GM19239 (cell line): ENCODE measurements around the gene GLI3.

Experiments
- DNase-seq: peaks from one replicate; pipeline ENCODE4 v3.0.0; 2011; ENCODE audit warnings: low spot score; ENCODE audit not compliant: insufficient read length
- FAIRE-seq: peaks from 2 replicates; lab custom pipeline; 2011; peaks lifted over from hg19 to GRCh38; lab: Jason Lieb, UNC

GLI3 gene

GRCh38 chr7:42185726-42186125, 51.3 kb downstream of the GLI3 start:
- DNase-seq (no peak), FAIRE-seq (no peak)

DNA sequence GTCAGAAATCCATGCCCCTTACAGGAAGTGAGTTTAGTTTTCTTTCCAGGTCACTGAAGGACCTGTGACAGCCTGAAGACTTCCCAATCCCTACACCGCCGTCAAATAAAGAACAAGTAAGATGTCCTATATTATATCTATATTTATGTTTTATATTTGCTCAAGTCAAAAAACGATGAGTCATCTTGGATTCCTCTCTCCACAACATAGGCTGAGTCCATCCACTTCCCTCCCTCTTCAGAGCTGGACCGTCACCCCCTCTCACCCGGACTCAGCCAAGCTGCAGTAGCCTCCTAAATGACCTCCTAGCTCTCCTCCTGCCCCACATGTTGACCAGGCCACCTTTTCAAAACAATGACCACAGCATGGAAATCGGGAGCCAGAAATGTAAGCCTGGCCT, 53.5 kb downstream of the GLI3 start:
- FAIRE-seq (no peak), DNase-seq (no peak)

DNA sequence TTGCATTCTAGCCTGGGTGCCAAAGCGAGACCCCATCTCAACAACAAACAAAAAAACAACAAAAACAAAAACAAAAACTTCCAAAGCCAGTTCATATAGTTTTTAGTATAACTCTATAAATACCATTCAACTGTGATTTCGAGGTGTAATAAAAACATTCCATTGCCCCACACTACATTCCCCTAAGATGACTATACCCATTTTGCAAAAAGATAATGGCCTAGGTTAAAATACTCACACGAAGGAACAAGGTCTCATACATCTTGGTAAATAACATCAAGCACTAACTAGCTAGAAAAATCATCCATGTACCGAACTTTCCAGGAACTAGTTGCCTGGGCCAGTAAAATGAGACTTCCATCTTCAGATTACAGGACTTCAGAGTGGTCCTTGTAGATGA, 55.4 kb downstream of the GLI3 start:
- FAIRE-seq: no peak
- no peak for DNase-seq

- DNase-seq (no peak), FAIRE-seq (no peak)
Observed at GRCh38 chr7:42180806-42181205, 56.2 kb downstream of the GLI3 start.

DNA sequence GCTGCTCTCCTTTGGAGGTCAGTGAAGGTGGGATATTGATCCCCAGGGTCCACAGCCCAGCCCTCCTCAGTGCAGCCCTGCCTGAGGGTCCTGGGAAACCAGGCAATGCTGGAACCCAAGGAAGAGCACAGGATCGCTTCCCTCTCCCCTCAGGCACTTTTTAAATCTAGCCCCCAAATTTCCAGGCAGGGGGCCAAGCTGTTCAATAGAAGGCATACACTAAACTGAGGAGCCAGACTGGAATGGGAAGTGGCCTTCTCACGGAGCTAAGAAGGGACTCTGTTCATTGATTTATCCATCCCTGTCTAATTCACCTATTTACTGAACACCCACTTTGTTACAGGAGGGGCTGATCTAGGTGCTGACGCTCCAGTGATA, 60.3 kb downstream of the GLI3 start:
- no peak for DNase-seq
- no peak for FAIRE-seq

GRCh38 chr7:42175834-42176723, 60.9 kb downstream of the GLI3 start:
- FAIRE-seq (no peak), DNase-seq (no peak)

DNA sequence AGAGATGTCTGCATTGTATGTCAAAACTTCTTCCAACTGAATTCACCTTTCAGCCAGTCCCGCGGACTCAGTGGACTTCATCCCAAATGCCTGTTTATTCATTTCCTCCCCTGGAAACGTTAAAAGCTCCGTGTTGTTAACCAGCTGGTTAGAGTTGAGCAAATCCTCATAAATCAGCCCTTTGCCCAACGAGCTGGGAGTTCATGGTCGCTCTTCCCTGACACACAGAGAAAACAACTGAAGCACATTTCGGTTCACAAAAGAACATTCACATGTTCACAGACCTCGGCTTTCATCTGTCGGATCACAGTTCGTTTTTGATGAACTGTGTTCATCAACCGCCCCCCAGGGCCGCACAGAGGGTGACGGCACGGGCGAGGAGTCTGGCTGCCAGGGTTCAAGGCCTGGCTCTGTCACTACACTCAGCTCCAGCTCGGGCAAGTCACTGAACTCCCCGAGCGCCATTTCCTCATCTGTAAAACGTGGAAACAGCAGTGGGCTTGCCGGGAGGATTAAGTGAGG, 62.6 kb downstream of the GLI3 start:
- DNase-seq (no peak), FAIRE-seq (no peak)

DNA sequence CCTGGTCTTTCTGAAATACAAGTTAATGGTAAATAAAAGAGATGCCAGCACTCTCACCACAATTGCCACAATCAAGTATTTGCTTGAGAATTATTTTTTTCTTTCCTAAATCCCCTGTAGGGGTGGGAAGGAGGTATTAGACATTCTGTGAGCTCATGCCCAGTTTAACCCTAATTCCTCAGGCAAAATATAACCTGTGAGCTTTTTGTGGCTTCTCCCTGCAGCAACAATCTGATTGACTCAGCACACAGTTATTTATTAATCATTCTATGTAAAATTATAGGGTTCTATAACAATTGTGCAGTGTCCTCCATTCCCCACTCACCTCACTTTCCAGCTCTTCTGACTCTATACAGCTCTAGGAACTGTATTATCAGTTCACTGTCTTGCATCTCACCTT, 66.3 kb downstream of the GLI3 start:
- FAIRE-seq (no peak), DNase-seq (no peak)

- FAIRE-seq: no peak
Observed at GRCh38 chr7:42168512-42168911, 68.5 kb downstream of the GLI3 start.

DNA sequence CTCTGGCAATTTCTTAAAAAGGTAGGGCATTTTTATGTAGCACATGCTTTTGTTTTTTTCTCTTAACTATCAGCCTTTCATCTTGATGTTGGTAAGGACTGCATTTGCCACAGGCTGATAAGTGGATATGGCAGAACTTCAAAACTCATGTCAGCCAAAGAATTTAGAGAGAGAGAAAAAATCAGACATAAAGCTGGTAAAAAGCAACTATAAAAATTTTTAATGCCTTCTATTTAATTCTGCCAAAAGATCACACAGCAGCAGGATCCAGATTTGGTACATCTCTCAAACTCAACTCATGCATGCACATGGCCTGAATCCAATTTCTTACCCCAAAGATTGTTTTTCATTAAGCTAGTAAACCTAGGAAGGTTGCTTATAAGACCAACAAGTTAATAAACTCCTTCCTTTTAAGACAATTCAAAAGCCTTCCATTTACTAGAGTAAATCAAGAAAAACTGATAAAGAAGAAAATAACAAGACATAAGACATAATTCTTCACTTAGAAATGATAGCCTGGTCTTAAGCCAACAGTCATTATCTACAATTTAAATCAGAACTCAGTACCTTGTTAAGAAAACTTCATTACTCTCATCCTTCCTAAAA, 69.3 kb downstream of the GLI3 start:
- DNase-seq (no peak), FAIRE-seq (no peak)

More at GRCh38 chr7:42168512-42168911, 68.5 kb downstream of the GLI3 start:
- no peak for DNase-seq

DNA sequence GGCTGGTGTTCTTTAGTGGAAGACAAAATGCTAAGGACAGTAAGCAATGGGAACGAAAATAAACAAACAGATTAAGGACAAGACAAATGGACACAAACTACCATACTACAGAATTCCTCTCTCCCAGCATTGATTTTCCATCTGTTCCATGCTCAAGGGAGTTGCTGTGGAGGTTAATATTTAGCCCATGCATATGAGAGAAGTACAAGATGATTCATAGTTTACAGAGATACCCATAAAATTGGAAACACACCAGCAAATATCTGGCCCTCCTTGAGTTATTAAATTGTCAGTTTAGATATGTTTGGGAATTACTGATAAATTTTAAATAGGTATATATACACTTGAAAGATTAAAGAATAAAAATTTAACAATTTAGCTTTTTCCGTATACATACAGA, 69.8 kb downstream of the GLI3 start:
- FAIRE-seq (no peak), DNase-seq (no peak)

DNA sequence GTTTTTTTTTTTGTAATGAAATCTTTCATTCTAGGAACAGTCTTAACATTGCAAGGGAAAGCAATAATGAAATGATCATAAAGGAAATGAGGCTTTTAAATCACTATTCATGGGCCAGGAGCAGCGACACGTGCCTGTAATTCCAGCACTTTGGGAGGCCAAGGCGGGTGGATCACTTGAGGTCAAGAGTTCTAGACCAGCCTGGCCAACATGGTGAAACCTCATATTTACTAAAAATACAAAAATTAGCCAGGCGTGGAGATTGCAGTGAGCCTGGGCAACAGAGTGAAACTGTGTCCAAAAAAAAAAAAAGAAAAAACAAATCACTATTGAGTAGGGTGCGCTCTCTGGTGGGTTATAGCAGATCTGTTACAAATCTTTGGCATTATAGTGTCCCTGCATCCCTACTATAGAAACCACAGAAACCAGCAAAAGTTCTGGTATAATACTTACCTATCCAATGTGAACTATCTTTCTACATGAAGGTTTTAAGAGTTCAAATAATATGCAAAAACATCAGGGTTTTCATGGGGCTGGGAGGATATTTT, 72.1 kb downstream of the GLI3 start:
- no peak for DNase-seq

GRCh38 chr7:42162560-42163325, 74.3 kb downstream of the GLI3 start:
- FAIRE-seq (no peak), DNase-seq (no peak)

More for the DNA sequence above, 72.1 kb downstream of the GLI3 start:
- FAIRE-seq: no peak

DNA sequence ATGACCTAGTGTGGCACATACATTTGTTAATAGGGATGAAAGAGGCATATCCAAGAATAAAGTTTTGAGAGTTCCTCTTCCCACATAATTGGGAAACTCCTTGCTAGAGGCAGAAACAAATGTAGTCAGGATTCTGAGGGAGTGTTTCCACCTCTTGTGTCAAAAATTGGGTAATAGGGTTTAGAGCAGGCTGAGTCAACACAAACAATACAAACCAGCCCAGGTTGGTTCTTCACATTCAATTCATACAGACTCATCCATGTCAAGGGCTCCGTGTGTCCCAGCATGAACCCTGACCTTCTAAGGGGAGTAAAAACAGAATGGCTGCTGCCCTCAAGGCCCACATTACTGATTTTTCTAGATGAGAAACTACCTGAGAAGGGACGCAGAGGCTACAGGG, 75.3 kb downstream of the GLI3 start:
- DNase-seq (no peak), FAIRE-seq (no peak)

DNA sequence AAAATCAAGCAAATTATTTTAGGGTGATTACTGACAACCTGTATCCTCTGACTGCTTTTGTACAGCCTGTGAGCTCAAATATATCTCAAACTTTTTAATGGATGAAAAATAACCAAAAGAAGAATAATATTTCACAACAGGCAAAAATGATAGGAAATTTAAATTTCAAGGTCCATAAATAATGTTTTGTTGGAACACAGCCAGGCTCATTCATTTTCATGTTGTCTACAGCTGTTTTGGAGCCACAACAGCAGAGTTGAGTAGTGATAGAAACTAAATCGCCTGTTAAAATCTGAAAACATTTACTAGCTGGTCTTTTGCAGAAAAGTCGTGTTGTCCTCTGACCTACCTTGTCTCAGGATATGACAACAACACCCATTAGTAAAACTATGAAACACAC, 75.9 kb downstream of the GLI3 start:
- DNase-seq: no peak
- no peak for FAIRE-seq

DNA sequence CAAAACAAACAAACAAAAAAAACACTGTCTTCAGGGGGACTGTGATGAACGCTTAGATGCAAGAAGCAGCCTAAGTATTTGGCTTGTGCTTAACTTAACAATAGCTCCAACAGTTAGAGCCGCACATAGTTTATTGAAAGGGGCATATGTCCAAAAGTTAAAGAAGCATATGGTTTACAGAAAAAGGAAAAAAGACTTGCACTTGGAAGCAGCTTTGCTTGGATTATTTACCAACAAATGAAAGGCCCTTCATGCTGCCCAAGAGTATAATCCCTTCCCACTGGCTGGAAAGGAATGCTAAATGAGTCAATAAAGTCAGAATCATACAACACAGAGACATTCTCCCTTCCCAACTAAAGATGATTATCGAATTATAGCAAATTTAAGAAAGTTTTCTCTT, 77.9 kb downstream of the GLI3 start:
- DNase-seq (no peak), FAIRE-seq (no peak)

- no peak for DNase-seq
- no peak for FAIRE-seq
Observed at GRCh38 chr7:42156967-42157721, 79.9 kb downstream of the GLI3 start.

GRCh38 chr7:42156291-42156865, 80.6 kb downstream of the GLI3 start:
- DNase-seq (no peak), FAIRE-seq (no peak)

DNA sequence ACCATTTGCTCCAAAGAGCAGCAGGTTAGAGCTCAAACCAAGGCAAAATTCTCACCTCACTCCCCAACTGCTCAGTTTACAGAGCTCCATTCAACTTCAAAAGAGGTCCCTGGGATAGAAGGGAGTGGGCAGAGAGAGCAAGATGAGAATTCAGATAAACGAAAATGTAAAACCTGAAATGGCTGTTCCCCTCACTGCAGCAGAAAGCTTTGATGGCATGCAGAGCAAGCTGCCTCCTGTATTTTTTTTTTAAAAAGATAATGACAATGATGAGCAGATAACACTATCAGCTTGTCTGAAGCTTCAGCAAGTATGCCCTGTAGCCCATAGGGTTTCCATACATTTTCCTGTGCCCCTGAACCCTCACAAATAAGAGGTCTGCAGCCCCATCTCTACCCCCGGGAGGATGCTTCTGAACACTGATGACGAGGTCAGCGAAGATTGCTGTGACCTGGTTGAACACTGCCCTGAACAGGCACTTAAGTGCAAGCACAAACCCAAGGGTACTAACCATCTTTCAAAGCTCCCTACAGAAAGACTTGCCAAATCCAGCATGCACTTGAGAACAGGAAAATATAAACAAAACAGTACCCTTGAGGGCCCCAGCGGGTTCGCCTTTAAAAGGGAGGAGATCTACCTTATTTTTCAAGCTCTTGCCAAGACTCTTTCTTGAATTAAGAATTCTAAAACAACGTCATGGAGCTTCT, 81.3 kb downstream of the GLI3 start:
- no peak for DNase-seq

More for the DNA sequence above, 81.3 kb downstream of the GLI3 start:
- no peak for FAIRE-seq
